HepG2 (cell line): ENCODE measurements around the gene LY6G5B. TPM values are rescaled to one million over a fixed set of nuclear protein-coding genes. Genes with fewer than 3 reads are reported as not detected.

ENCODE experiments used
- FOSL2 ChIP-seq: sonication (generic); formaldehyde crosslinking; IDR thresholded peaks from 2 replicates; pipeline ENCODE4 v1.4.0; 2020; ENCODE audit warnings: missing genetic modification reagents
- GPN1 ChIP-seq: sonication (generic); formaldehyde crosslinking; IDR thresholded peaks from 2 replicates; pipeline ENCODE4 v1.5.1; 2020; ENCODE audit warnings: missing genetic modification reagents, borderline replicate concordance
- RAD51 ChIP-seq: fragments of 450-650 bp; IDR thresholded peaks from 2 replicates; pipeline ENCODE4 v1.6.1; 2016; ENCODE audit warnings: borderline replicate concordance
- RARA ChIP-seq: IDR thresholded peaks from 2 replicates; pipeline ENCODE4 v1.6.1; 2016; ENCODE audit warnings: missing genetic modification reagents, missing compliant biosample characterization
- TP53 ChIP-seq: sonication (generic); formaldehyde crosslinking; conservative IDR thresholded peaks from 2 replicates; pipeline ENCODE4 v1.4.0; 2020; ENCODE audit warnings: missing genetic modification reagents
- ZFP36L2 ChIP-seq: sonication (generic); formaldehyde crosslinking; IDR thresholded peaks from 2 replicates; pipeline ENCODE4 v1.4.0; 2020; ENCODE audit warnings: missing genetic modification reagents
- ZNF441 ChIP-seq: sonication (generic); formaldehyde crosslinking; IDR thresholded peaks from 2 replicates; pipeline ENCODE4 v1.7.0; 2021; ENCODE audit warnings: missing genetic modification reagents, borderline replicate concordance
- ZNF891 ChIP-seq: sonication (generic); formaldehyde crosslinking; IDR thresholded peaks from 2 replicates; pipeline ENCODE4 v1.5.0; 2020; ENCODE audit warnings: mild to moderate bottlenecking, missing genetic modification reagents
- polyA plus RNA-seq, 8 experiments: library from polyadenylated mRNA; depleted of rRNA in 3 of 8; stranded (reverse) in 7 of 8; unstranded in 1 of 8; fragments of >200 nt; fragmentation: Illumina TruSeq in 4 of 8; extraction: Trizol in 4 of 8; gene quantifications; 2 replicates each; pipeline versions ENCODE4 v1.2.1 to v1.2.3, GENCODE V29; 2011 to 2016; ENCODE audit warnings: low read depth in 4 of 8, missing spikeins in 1 of 8, mixed read lengths in 1 of 8; ENCODE audit not compliant: insufficient read depth in 1 of 8
- total RNA-seq, 5 experiments: library from RNA; depleted of rRNA; stranded (reverse); fragments of >200 nt; fragmentation: Illumina TruSeq; extraction: Trizol; gene quantifications; 2 replicates each; pipeline ENCODE4 v1.2.3, GENCODE V29; 2016; ENCODE audit warnings: low read depth in 1 of 5
- TF ChIP-seq, protein P1 (sequence below): sonication (generic); formaldehyde crosslinking; IDR thresholded peaks from 2 replicates; pipeline ENCODE4 v1.4.0; 2020; ENCODE audit warnings: missing genetic modification reagents, borderline replicate concordance
- TF ChIP-seq, protein P2 (sequence below): sonication (generic); formaldehyde crosslinking; IDR thresholded peaks from 2 replicates; pipeline ENCODE4 v1.4.0; 2020; ENCODE audit warnings: missing genetic modification reagents

The LY6G5B gene
- total and polyA plus RNA-seq, 2 of the 13 experiments (the other 11 are each of a cell fraction or from before 2014, with no cell fraction given) = 7.8 to 15.7 TPM

DNA sequence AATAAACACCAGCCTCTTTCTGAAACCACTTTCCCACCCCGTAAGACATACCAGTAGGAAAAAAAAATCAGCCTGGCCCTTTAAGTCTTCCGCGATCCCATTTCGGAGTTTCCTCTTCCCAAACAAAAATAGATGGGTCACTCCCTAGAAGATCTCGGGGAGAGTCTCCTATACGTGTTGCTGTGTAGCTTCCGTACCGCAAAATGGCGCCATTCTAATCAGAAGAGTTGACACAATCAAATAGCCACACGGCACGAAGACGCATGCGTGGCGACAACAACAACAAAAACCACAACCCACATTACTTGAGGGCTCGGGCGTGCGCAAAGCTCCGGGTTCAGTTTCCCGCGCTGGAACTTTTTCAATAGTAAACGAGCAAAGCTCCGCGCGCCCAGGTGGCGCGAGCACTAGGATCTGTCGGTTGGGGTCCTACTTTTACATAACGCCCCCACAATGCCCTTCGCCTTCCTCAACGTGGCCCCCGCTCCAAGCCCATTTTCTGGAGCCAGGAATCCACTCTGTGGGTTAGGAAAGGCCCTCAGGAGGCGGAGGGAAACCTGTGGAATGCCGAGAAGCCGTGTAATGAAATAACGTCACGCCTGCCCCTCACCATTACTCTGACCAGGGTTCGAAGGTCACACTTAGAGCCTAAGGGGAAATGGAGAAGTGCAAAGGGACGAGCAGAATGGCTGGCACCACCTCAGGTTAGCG is 4.8 kb upstream of the LY6G5B start, which contains the start of gene GPANK1 (continued):
- TF ChIP-seq FOSL2 (CRISPR knock-in tag) (no peak; the same call in none of the 2 replicates), ZNF441 (CRISPR knock-in tag) (peak; percentile 7; the same call in 1 of the 2 replicates), GPN1 (CRISPR knock-in tag) (no peak), ZFP36L2 (CRISPR knock-in tag) (no peak; the same call in 1 of the 2 replicates), RARA (CRISPR knock-in tag) (no peak), TP53 (CRISPR knock-in tag) (no peak), RAD51 (no peak), ZNF891 (no peak; the same call in 1 of the 2 replicates)
- TF ChIP-seq, protein P1, sequence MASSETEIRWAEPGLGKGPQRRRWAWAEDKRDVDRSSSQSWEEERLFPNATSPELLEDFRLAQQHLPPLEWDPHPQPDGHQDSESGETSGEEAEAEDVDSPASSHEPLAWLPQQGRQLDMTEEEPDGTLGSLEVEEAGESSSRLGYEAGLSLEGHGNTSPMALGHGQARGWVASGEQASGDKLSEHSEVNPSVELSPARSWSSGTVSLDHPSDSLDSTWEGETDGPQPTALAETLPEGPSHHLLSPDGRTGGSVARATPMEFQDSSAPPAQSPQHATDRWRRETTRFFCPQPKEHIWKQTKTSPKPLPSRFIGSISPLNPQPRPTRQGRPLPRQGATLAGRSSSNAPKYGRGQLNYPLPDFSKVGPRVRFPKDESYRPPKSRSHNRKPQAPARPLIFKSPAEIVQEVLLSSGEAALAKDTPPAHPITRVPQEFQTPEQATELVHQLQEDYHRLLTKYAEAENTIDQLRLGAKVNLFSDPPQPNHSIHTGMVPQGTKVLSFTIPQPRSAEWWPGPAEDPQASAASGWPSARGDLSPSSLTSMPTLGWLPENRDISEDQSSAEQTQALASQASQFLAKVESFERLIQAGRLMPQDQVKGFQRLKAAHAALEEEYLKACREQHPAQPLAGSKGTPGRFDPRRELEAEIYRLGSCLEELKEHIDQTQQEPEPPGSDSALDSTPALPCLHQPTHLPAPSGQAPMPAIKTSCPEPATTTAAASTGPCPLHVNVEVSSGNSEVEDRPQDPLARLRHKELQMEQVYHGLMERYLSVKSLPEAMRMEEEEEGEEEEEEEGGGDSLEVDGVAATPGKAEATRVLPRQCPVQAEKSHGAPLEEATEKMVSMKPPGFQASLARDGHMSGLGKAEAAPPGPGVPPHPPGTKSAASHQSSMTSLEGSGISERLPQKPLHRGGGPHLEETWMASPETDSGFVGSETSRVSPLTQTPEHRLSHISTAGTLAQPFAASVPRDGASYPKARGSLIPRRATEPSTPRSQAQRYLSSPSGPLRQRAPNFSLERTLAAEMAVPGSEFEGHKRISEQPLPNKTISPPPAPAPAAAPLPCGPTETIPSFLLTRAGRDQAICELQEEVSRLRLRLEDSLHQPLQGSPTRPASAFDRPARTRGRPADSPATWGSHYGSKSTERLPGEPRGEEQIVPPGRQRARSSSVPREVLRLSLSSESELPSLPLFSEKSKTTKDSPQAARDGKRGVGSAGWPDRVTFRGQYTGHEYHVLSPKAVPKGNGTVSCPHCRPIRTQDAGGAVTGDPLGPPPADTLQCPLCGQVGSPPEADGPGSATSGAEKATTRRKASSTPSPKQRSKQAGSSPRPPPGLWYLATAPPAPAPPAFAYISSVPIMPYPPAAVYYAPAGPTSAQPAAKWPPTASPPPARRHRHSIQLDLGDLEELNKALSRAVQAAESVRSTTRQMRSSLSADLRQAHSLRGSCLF (CRISPR knock-in tag) = no peak; the same call in 1 of the 2 replicates
- TF ChIP-seq, protein P2, sequence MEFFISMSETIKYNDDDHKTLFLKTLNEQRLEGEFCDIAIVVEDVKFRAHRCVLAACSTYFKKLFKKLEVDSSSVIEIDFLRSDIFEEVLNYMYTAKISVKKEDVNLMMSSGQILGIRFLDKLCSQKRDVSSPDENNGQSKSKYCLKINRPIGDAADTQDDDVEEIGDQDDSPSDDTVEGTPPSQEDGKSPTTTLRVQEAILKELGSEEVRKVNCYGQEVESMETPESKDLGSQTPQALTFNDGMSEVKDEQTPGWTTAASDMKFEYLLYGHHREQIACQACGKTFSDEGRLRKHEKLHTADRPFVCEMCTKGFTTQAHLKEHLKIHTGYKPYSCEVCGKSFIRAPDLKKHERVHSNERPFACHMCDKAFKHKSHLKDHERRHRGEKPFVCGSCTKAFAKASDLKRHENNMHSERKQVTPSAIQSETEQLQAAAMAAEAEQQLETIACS = peak; percentile 58
- TF ChIP-seq, all 625 proteins: peak for 241
